HL-60 (cell line): ENCODE measurements around the gene NR3C1.

Experiments
- DNase-seq, 2 experiments: peaks; one replicate each; pipeline ENCODE4 v3.0.0-alpha.2; 2010 to 2020; ENCODE audit warnings: low read depth in 1 of 2, low spot score in 1 of 2
- H3K27ac ChIP-seq: fragments of 250-450 bp; sonication (Bioruptor Pico); replicated peaks from 2 replicates; pipeline ENCODE4 v1.5.1; 2020; ENCODE audit warnings: mild to moderate bottlenecking, moderate library complexity
- H3K27me3 ChIP-seq: fragments of 250-450 bp; sonication (Bioruptor Pico); 2 replicates; pipeline ENCODE4 v1.5.1; 2021; ENCODE audit warnings: mild to moderate bottlenecking, moderate library complexity; ENCODE audit not compliant: insufficient read depth, poor library complexity, severe bottlenecking
- H3K4me3 ChIP-seq: replicated peaks from 2 replicates; pipeline ENCODE4 v1.5.1; 2011; ENCODE audit warnings: mild to moderate bottlenecking, control low read depth, low read length; ENCODE audit not compliant: insufficient read depth
- CTCF ChIP-seq: IDR thresholded peaks from one replicate; pipeline ENCODE4 v1.5.1; 2011; ENCODE audit warnings: low read length, control low read depth, inconsistent platforms; ENCODE audit not compliant: insufficient read depth
- GABPA ChIP-seq: IDR thresholded peaks from 2 replicates; pipeline ENCODE4 v1.6.1; 2012; ENCODE audit warnings: low read depth
- POLR2AphosphoS5 ChIP-seq: IDR thresholded peaks from 2 replicates; pipeline ENCODE4 v1.6.1; 2012; ENCODE audit warnings: low read depth
- SPI1 ChIP-seq: IDR thresholded peaks from 2 replicates; pipeline ENCODE4 v1.6.1; 2012; ENCODE audit warnings: low read depth, mild to moderate bottlenecking, borderline replicate concordance
- long read RNA-seq: library from polyadenylated mRNA; unstranded; transcript quantifications from one replicate; pipeline ENCODE4 v2.0.0, GENCODE V29; 2020
- TF ChIP-seq, protein P1 (sequence below): IDR thresholded peaks from 2 replicates; pipeline ENCODE4 v1.6.1; 2012; ENCODE audit warnings: low read depth; ENCODE audit not compliant: insufficient replicate concordance

NR3C1 gene
- long read RNA-seq, full-length matches to known transcripts: 24 of 107 reads
- long read RNA-seq, partial matches to known transcripts: 65 of 107 reads
- long read RNA-seq, other reads (novel, unspliced or antisense): 18 of 107 reads

GRCh38 chr5:143403593-143404415, at the start of gene NR3C1:
NR3C1 (minus strand) TSS chr5:143403686; CDS start chr5:143400839, 2,847 bp downstream.
- H3K27ac ChIP-seq: peak within 1 kb of the TSS; percentile 99

DNA sequence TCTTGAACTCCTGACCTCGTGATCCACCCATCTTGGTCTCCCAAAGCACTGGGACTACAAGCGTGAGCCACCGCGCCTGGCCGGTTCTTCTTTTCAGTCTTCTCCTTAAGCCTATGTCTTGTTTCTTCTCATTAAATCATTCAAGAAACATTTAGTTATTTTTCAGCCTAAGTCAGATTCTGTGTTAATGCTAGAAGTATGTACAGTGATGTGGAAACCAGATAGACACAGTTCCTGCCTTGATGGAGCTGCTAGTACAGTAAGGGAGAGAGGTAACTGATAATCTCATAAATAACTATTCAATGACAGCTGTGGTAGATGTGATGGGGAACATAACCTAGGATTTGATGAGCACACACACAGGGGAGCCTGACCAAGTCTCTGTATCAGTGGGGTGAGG, 46.3 kb upstream of the NR3C1 start:
- TF ChIP-seq GABPA (no peak), SPI1 (no peak), CTCF (no peak), POLR2AphosphoS5 (no peak)
- TF ChIP-seq, protein P1, sequence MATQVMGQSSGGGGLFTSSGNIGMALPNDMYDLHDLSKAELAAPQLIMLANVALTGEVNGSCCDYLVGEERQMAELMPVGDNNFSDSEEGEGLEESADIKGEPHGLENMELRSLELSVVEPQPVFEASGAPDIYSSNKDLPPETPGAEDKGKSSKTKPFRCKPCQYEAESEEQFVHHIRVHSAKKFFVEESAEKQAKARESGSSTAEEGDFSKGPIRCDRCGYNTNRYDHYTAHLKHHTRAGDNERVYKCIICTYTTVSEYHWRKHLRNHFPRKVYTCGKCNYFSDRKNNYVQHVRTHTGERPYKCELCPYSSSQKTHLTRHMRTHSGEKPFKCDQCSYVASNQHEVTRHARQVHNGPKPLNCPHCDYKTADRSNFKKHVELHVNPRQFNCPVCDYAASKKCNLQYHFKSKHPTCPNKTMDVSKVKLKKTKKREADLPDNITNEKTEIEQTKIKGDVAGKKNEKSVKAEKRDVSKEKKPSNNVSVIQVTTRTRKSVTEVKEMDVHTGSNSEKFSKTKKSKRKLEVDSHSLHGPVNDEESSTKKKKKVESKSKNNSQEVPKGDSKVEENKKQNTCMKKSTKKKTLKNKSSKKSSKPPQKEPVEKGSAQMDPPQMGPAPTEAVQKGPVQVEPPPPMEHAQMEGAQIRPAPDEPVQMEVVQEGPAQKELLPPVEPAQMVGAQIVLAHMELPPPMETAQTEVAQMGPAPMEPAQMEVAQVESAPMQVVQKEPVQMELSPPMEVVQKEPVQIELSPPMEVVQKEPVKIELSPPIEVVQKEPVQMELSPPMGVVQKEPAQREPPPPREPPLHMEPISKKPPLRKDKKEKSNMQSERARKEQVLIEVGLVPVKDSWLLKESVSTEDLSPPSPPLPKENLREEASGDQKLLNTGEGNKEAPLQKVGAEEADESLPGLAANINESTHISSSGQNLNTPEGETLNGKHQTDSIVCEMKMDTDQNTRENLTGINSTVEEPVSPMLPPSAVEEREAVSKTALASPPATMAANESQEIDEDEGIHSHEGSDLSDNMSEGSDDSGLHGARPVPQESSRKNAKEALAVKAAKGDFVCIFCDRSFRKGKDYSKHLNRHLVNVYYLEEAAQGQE: no peak
- Histone ChIP-seq H3K4me3 (no peak overlapping the region), H3K27me3 (no peaks in the 10 kb centered on the region), H3K27ac (no peak overlapping the region)
- DNase-seq: no peak

More at GRCh38 chr5:143403593-143404415, at the start of gene NR3C1:
- TF ChIP-seq SPI1 (no peak), CTCF (peak; percentile 14), POLR2AphosphoS5 (0 out of 2 replicates have a peak, but pooled peaks have one; percentile 19), GABPA (no peak)
- peak within 1 kb of the TSS; percentile 95 for H3K4me3 ChIP-seq
- no peaks in the 10 kb centered on the region for H3K27me3 ChIP-seq
- peak; percentile 60 to 83 for DNase-seq

- TF ChIP-seq CTCF: no peak
- TF ChIP-seq POLR2AphosphoS5: no peak
- TF ChIP-seq, protein P1: no peak
- no peak for TF ChIP-seq GABPA
- TF ChIP-seq SPI1: no peak
- H3K27ac ChIP-seq: no peak overlapping the region
- no peak for DNase-seq
- H3K27me3 ChIP-seq: no peaks in the 10 kb centered on the region
- H3K4me3 ChIP-seq: no peak overlapping the region
Measured at GRCh38 chr5:143448518-143448917, 45.0 kb upstream of the NR3C1 start.
